CD4-positive, alpha-beta T cell (primary cell): ENCODE measurements around the gene TMED8. TPM values are rescaled to one million over a fixed set of nuclear protein-coding genes. Genes with fewer than 3 reads are reported as not detected.
A peak's percentile ranks its signal among the peaks of the same experiment; 100 is the strongest.
"Not testable (repeated sequence)": the region's sequence is repeated elsewhere in the genome, so short reads cannot be mapped to it uniquely, and the experiment has no call there.

Experiments
- ATAC-seq: fragments of 200-7000 bp; cut with Tn5 transposase; one replicate; pipeline ENCODE4 v1.10.0; 2022; ENCODE audit warnings: mild to moderate bottlenecking; ENCODE audit not compliant: poor library complexity
- CTCF ChIA-PET: fragments of 350-600 bp; sonication (Branson Sonifier 250); formaldehyde crosslinking; loops from one replicate; lab custom pipeline; 2021; ENCODE audit warnings: antibody characterized with exemption, inconsistent platforms; lab: Charles Lee
- POLR2A ChIA-PET: fragments of 350-600 bp; sonication (Branson Sonifier 250); formaldehyde crosslinking; loops from one replicate; lab custom pipeline; 2021; ENCODE audit warnings: antibody characterized with exemption, inconsistent platforms; lab: Charles Lee
- DNase-seq, 14 experiments: peaks; one replicate each; pipeline ENCODE4 v3.0.0-alpha.2; 2013 to 2020; ENCODE audit warnings: mixed read lengths in 2 of 14
- H3K27ac ChIP-seq, 2 donors: one replicate each; pipeline versions ENCODE4 v1.5.1 to v1.7.0; 2013; ENCODE audit warnings: low read length in 2 of 2, low read depth in 1 of 2, mild to moderate bottlenecking in 1 of 2
- H3K27me3 ChIP-seq, 2 experiments: 1 replicate in 1 of 2; 2 replicates in 1 of 2; pipeline versions ENCODE4 v1.6.1 to v1.7.0; 2013; ENCODE audit warnings: low read length in 2 of 2, control low read depth in 1 of 2, mild to moderate bottlenecking in 1 of 2, moderate library complexity in 1 of 2; ENCODE audit not compliant: insufficient read depth in 2 of 2, control insufficient read depth in 1 of 2
- H3K36me3 ChIP-seq: one replicate; pipeline ENCODE4 v1.6.1; 2013; ENCODE audit warnings: low read length, control low read depth; ENCODE audit not compliant: insufficient read depth
- H3K4me1 ChIP-seq: one replicate; pipeline ENCODE4 v1.6.1; 2013; ENCODE audit warnings: low read length, control low read depth; ENCODE audit not compliant: insufficient read depth
- H3K4me3 ChIP-seq: one replicate; pipeline ENCODE4 v1.5.1; 2013; ENCODE audit warnings: mild to moderate bottlenecking, low read length, moderate library complexity
- H3K9me3 ChIP-seq, 2 experiments: 1 replicate in 1 of 2; 2 replicates in 1 of 2; pipeline versions ENCODE4 v1.6.1 to v1.7.0; 2013; ENCODE audit warnings: low read length in 2 of 2, mild to moderate bottlenecking in 2 of 2, control low read depth in 1 of 2, moderate library complexity in 1 of 2; ENCODE audit not compliant: control insufficient read depth in 1 of 2, insufficient read depth in 1 of 2
- H3K27ac Mint-ChIP-seq: one replicate; pipeline ENCODE4 v1.8.0; 2020; ENCODE audit warnings: mixed read lengths
- H3K27me3 Mint-ChIP-seq: one replicate; pipeline ENCODE4 v1.8.0; 2021; ENCODE audit warnings: mixed read lengths
- H3K36me3 Mint-ChIP-seq: one replicate; pipeline ENCODE4 v1.8.0; 2021; ENCODE audit warnings: low read depth, mixed read lengths
- H3K4me1 Mint-ChIP-seq: one replicate; pipeline ENCODE4 v1.8.0; 2021; ENCODE audit warnings: low read depth, mixed read lengths
- H3K4me3 Mint-ChIP-seq: one replicate; pipeline ENCODE4 v1.8.0; 2020; ENCODE audit warnings: mild to moderate bottlenecking, mixed read lengths
- H3K9me3 Mint-ChIP-seq: one replicate; pipeline ENCODE4 v1.8.0; 2020; ENCODE audit warnings: mixed read lengths
- CTCF ChIP-seq: fragments of 200-600 bp; IDR thresholded peaks from one replicate; pipeline ENCODE4 v1.8.0; 2022; ENCODE audit warnings: antibody characterized with exemption, mild to moderate bottlenecking
- intact Hi-C, 2 experiments: fragments of 100-400 bp; cut with DNase I in 1 of 2; cut with micrococcal nuclease in 1 of 2; formaldehyde crosslinking; loops; one replicate each; pipeline versions ENCODE4 v1.15.1 to v1.9.0; 2023 to 2025; cut with DNase I, micrococcal nuclease
- total RNA-seq, 174 experiments: library from RNA in 2 of 174; stranded (reverse) in 2 of 174; gene quantifications; one replicate each; pipeline ENCODE4 v1.2.3 and lab custom pipeline; 2021 to 2026

Gene TMED8
- total RNA-seq, 2 experiments from 2014 or later: 4.9 to 5.1 TPM

- ATAC-seq (no peak), DNase-seq (no peak)
- ChIA-PET POLR2A (interaction anchor here (0.9 to 2.2 kb wide), 4 partner anchors 14 to 438 kb away, joined by 3 to 30 read pairs (median 5); partner anchors contain the start of genes SAMD15, TMED8 and VIPAS39), CTCF (interaction anchor here (1.0 kb wide), 1 partner anchor 137 kb away, joined by 3 read pairs; no protein-coding TSS in a partner anchor)
- intact Hi-C loops: loop anchor here (2.0 to 5.0 kb wide), 4 partner anchors 56 to 1170 kb away; partner anchors contain the start of genes ALKBH1 (in 2 of the 2), SLIRP (in 2 of the 2), GPATCH2L (in 1 of the 2) and SNW1 (in 1 of the 2)
- Histone ChIP-seq H3K4me3 (peak overlapping the region; percentile 93), H3K27me3 (no peaks in the 10 kb centered on the region), H3K9me3 (no peaks in the 10 kb centered on the region), H3K36me3 (no peaks in the 10 kb centered on the region), H3K27ac (peak overlapping the region in 1 of 2 donors; percentile 98), H3K4me1 (peaks cover 16% of the 10 kb centered on the region)
- H3K4me3 Mint-ChIP-seq: peak overlapping the region; percentile 100
- H3K9me3 Mint-ChIP-seq: no peaks in the 10 kb centered on the region
- H3K4me1 Mint-ChIP-seq: peaks cover 26% of the 10 kb centered on the region
- H3K27ac Mint-ChIP-seq: peak overlapping the region; percentile 100
- H3K36me3 Mint-ChIP-seq: peaks cover 9% of the 10 kb centered on the region
- no peaks in the 10 kb centered on the region for H3K27me3 Mint-ChIP-seq
- TF ChIP-seq CTCF: no peak
These were observed 54.5 kb downstream of the TMED8 start for GRCh38 chr14:77322250-77322902.

GRCh38 chr14:77320238-77320935 lies 56.5 kb downstream of the TMED8 start, which contains the start of gene POMT2:
TSS of gene POMT2 (minus strand) at chr14:77320883. CDS start at chr14:77320681, 202 bp downstream.
- CTCF ChIA-PET: interaction anchor here (1.1 to 1.5 kb wide), 2 partner anchors 56 to 297 kb away, joined by 4 to 6 read pairs; partner anchors contain the start of genes SAMD15, SPTLC2 and TMED8
- intact Hi-C loops: loop anchor here (1.0 to 5.0 kb wide), 5 partner anchors 56 to 1168 kb away; partner anchors contain the start of genes ALKBH1 (in 2 of the 2), SLIRP (in 2 of the 2), VIPAS39 (in 2 of the 2) and GPATCH2L (in 1 of the 2)
- peak; percentile 86 to 95 (median 90) for DNase-seq
- Mint-ChIP-seq H3K36me3 (peaks cover 9% of the 10 kb centered on the region), H3K27ac (peak within 1 kb of the TSS; percentile 100), H3K4me3 (peak within 1 kb of the TSS; percentile 100), H3K9me3 (no peaks in the 10 kb centered on the region), H3K27me3 (no peaks in the 10 kb centered on the region), H3K4me1 (peaks cover 31% of the 10 kb centered on the region)
- ATAC-seq: peak; percentile 47
- peak within 1 kb of the TSS; percentile 93 for H3K4me3 ChIP-seq
- POLR2A ChIA-PET: interaction anchor here (0.8 to 2.2 kb wide), 7 partner anchors 9 to 510 kb away, joined by 3 to 30 read pairs (median 6); partner anchors contain the start of genes AHSA1, CIPC, SAMD15 and TMED8
- peak; percentile 38 for TF ChIP-seq CTCF
- no peaks in the 10 kb centered on the region for H3K27me3 ChIP-seq
- H3K36me3 ChIP-seq: no peaks in the 10 kb centered on the region
- H3K9me3 ChIP-seq: no peaks in the 10 kb centered on the region
- H3K4me1 ChIP-seq: peaks cover 23% of the 10 kb centered on the region
- peak within 1 kb of the TSS; percentile 95 to 98 for H3K27ac ChIP-seq

GRCh38 chr14:77319422-77319821 lies 57.5 kb downstream of the TMED8 start:
- H3K36me3 ChIP-seq: no peaks in the 10 kb centered on the region
- Mint-ChIP-seq H3K9me3 (no peaks in the 10 kb centered on the region), H3K4me1 (peaks cover 31% of the 10 kb centered on the region), H3K27me3 (no peaks in the 10 kb centered on the region), H3K36me3 (peaks cover 9% of the 10 kb centered on the region), H3K27ac (no peak overlapping the region), H3K4me3 (peak overlapping the region; percentile 97)
- CTCF ChIA-PET: no interaction called here
- POLR2A ChIA-PET: no interaction called here
- no peak overlapping the region for H3K4me3 ChIP-seq
- DNase-seq (no peak), ATAC-seq (no peak)
- H3K4me1 ChIP-seq: peaks cover 23% of the 10 kb centered on the region
- H3K27me3 ChIP-seq: no peaks in the 10 kb centered on the region
- TF ChIP-seq CTCF: no peak
- H3K27ac ChIP-seq: no peak overlapping the region
- no peaks in the 10 kb centered on the region for H3K9me3 ChIP-seq
- intact Hi-C loops: loop anchor here (2.0 to 10.0 kb wide), 5 partner anchors 298 to 605 kb away; partner anchors contain the start of genes ANGEL1 (in 1 of the 2) and SPTLC2 (in 1 of the 2)

- Mint-ChIP-seq H3K4me3 (peak overlapping the region; percentile 97), H3K4me1 (peaks cover 31% of the 10 kb centered on the region)
- DNase-seq, ATAC-seq, H3K9me3 ChIP-seq, H3K27me3 Mint-ChIP-seq, CTCF ChIA-PET, H3K4me3 ChIP-seq, H3K9me3 Mint-ChIP-seq, H3K27me3 ChIP-seq, H3K36me3 Mint-ChIP-seq, H3K27ac Mint-ChIP-seq, H3K36me3 ChIP-seq, POLR2A ChIA-PET, H3K27ac ChIP-seq: not testable (repeated sequence)
- intact Hi-C loops: loop anchor here (2.0 to 10.0 kb wide), 5 partner anchors 299 to 604 kb away; partner anchors contain the start of genes ANGEL1 (in 1 of the 2) and SPTLC2 (in 1 of the 2)
- peaks cover 23% of the 10 kb centered on the region for H3K4me1 ChIP-seq
These were observed 58.1 kb downstream of the TMED8 start for GRCh38 chr14:77318756-77319155.
